NCI-H774 (cell line): ENCODE measurements around the gene KCNH2.
A peak's percentile ranks its signal among the peaks of the same experiment; 100 is the strongest.

Source experiments
- DNase-seq: peaks from one replicate; lab custom pipeline; 2025; lab: John Stamatoyannopoulos, UW

KCNH2 gene

GRCh38 chr7:150904011-150904909 lies 73.9 kb downstream of the KCNH2 start:
- DNase-seq, result no peak

GRCh38 chr7:150903606-150904005 lies 74.5 kb downstream of the KCNH2 start:
- peak; percentile 82 for DNase-seq

- no peak for DNase-seq
Observed at GRCh38 chr7:150902078-150903033, 75.8 kb downstream of the KCNH2 start.

- DNase-seq, result no peak
Observed at GRCh38 chr7:150901160-150902035, 76.7 kb downstream of the KCNH2 start.

GRCh38 chr7:150900675-150901074 lies 77.4 kb downstream of the KCNH2 start:
- DNase-seq, result no peak

GRCh38 chr7:150898475-150899011 lies 79.6 kb downstream of the KCNH2 start:
- peak; percentile 69 for DNase-seq

GRCh38 chr7:150897502-150898474 lies 80.3 kb downstream of the KCNH2 start:
- no peak for DNase-seq

- DNase-seq, result no peak
Observed at GRCh38 chr7:150896562-150897209, 81.4 kb downstream of the KCNH2 start.

GRCh38 chr7:150895809-150896208 lies 82.3 kb downstream of the KCNH2 start:
- DNase-seq, result no peak
